Adipocyte (in vitro differentiated cells): ENCODE measurements around the gene MVD.

Source experiments
- DNase-seq: peaks from one replicate; pipeline ENCODE4 v3.0.0-alpha.2; 2015; ENCODE audit warnings: low read depth
- H3K27me3 ChIP-seq: replicated peaks from 2 replicates; pipeline ENCODE4 v1.7.0; 2013; ENCODE audit warnings: mild to moderate bottlenecking, low read length, moderate library complexity; ENCODE audit not compliant: control insufficient read depth, insufficient read depth
- H3K36me3 ChIP-seq: 2 replicates; pipeline ENCODE4 v1.7.0; 2013; ENCODE audit warnings: low read length, mild to moderate bottlenecking, moderate library complexity; ENCODE audit not compliant: control insufficient read depth, insufficient read depth, severe bottlenecking
- H3K4me1 ChIP-seq: 2 replicates; pipeline ENCODE4 v1.7.0; 2013; ENCODE audit warnings: mild to moderate bottlenecking, low read length, moderate library complexity; ENCODE audit not compliant: control insufficient read depth, insufficient read depth
- H3K4me3 ChIP-seq: 2 replicates; pipeline ENCODE4 v1.7.0; 2013; ENCODE audit warnings: mild to moderate bottlenecking, low read length, moderate library complexity
- H3K9ac ChIP-seq: 2 replicates; pipeline ENCODE4 v1.7.0; 2013; ENCODE audit warnings: mild to moderate bottlenecking, low read length, moderate library complexity
- H3K9me3 ChIP-seq: 2 replicates; pipeline ENCODE4 v1.7.0; 2013; ENCODE audit warnings: mild to moderate bottlenecking, low read length, moderate library complexity; ENCODE audit not compliant: control insufficient read depth

Gene MVD

DNA sequence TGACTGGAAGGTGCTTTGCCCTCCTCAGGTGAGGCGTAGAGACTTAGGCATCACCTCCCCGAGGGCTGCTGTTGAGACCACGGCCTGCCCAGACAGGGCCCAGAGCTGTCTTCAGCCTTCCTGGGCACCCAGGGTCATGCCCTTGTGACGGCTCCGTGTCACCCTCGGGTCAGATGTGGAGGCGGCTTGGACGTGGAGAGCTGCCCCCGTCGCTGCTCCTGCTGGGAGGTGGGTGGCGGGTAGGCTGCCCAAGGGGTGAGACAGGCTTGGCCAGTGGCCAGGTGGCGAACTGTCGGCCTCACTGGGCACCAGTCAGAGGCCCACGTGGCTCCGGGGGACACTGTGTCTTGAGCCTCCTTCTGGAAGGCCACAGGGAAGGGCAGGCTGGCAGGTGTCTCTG lies 32.3 kb upstream of the MVD start:
- no peak overlapping the region for H3K4me3 ChIP-seq
- no peak for DNase-seq
- H3K9me3 ChIP-seq = no peaks in the 10 kb centered on the region
- peaks cover 26% of the 10 kb centered on the region for H3K36me3 ChIP-seq
- no peak overlapping the region for H3K9ac ChIP-seq
- peaks cover 9% of the 10 kb centered on the region for H3K27me3 ChIP-seq
- no peaks in the 10 kb centered on the region for H3K4me1 ChIP-seq

DNA sequence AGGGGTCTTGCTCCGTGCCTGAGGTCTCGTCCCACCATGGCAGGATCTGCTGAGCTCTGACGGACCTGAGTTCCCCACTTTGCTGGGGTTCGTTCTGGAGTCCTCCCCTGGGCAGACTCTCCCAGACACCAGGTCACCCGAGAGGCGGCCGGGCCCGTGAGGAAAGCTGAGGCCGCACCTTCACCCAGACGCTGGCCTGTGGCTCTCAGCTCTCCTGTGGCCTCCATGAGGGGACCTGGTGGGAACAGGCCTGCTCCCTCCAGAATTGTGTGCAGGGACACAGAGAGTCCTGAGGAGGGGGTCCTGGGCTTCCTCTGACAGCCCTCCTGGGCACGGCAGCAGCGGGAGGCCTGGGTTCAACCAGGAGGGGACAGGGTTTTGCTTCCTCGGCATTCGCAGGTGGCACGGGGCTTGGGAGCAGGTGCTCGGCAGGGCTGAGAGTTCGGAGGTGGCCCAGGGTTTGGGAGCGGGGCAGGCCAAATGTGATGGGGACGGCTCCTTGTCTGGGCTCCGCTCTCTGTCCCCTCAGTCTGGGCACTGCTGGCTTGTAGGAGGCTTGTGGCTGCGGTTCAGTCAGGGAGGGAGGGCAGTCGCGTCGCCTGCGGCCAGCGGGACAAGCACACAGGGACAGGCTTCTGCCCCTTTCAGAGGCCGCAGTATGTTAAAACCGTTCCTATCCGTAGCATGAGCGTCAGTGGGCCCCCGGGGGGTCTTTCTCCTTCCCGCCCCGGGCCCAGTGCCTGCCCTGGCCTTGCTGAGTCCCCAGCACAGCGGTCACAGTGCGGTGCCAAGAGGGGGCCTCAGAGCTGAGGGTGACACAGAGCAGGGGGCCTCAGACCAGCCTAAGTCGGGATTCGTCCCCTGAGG lies 31.6 kb upstream of the MVD start:
- no peaks in the 10 kb centered on the region for H3K9me3 ChIP-seq
- H3K4me1 ChIP-seq = no peaks in the 10 kb centered on the region
- H3K4me3 ChIP-seq = no peak overlapping the region
- no peak for DNase-seq
- H3K27me3 ChIP-seq = peaks cover 11% of the 10 kb centered on the region
- no peak overlapping the region for H3K9ac ChIP-seq
- H3K36me3 ChIP-seq = peaks cover 19% of the 10 kb centered on the region

DNA sequence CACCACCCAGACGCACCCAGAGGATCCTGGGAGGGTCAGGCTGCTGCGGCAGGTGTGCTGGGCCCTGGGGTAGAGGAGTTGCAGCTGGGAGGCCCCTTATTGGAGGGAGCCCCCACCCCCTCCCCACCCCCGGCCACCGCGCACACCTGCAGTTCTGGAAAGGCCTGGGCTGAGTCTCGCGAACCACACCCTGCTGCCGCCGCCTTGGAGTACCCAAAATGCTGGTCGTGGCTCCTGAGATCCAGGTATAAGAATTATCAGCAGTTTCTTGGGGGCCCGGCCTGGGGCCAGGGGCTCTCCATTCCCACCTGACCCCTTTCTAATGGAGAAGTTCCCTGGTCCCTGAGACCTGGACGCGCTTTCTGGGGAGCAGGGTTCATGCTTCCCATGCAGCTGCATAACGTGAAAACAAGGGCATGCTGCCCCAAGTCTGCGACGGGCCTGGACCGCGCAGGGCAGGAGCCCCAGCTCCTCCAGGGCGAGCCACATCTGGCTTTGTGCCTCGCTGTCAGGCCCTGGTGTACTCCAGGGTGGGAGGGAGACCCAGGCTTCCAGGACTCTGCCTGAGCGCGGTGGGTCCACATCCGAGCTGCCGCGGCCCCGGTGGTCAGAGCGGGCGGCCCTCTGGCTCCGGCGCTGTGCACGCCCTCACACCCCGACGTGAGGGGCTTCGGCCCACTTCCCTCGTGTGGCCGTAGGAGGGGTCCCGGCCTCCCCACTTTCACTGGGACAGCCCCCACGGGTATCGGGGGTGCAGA lies 30.7 kb upstream of the MVD start:
- H3K9ac ChIP-seq = no peak overlapping the region
- DNase-seq = no peak
- H3K4me3 ChIP-seq = no peak overlapping the region
- no peaks in the 10 kb centered on the region for H3K4me1 ChIP-seq
- peaks cover 10% of the 10 kb centered on the region for H3K36me3 ChIP-seq
- H3K27me3 ChIP-seq = peaks cover 11% of the 10 kb centered on the region
- H3K9me3 ChIP-seq = no peaks in the 10 kb centered on the region

DNA sequence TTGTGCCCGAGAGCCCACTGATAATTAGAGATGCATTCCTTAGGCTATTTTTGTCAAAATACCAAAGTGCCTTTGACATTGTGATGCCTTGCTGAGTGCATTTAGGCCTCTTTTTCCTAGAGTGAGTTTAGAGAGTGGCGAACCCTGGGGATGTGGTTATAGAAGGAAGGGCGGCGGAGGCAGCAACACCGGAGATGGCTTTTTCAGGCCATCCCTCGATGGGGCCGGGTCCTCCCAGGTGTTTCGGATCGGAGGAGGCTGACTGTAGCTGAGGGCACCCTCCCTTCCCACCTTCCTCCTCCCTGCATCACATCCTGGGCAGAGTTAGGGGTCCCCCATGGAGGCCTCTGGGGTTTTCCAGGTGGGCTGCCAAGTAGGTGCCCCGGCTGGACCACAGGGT lies 30.0 kb upstream of the MVD start:
- Histone ChIP-seq H3K4me3 (no peak overlapping the region), H3K9me3 (no peaks in the 10 kb centered on the region), H3K36me3 (peaks cover 4% of the 10 kb centered on the region), H3K27me3 (peaks cover 11% of the 10 kb centered on the region), H3K9ac (no peak overlapping the region), H3K4me1 (no peaks in the 10 kb centered on the region)
- DNase-seq = no peak

- H3K4me1 ChIP-seq = peaks cover 1% of the 10 kb centered on the region
- H3K9ac ChIP-seq = no peak overlapping the region
- H3K4me3 ChIP-seq = no peak overlapping the region
- H3K9me3 ChIP-seq = no peaks in the 10 kb centered on the region
- H3K27me3 ChIP-seq = peaks cover 11% of the 10 kb centered on the region
- no peaks in the 10 kb centered on the region for H3K36me3 ChIP-seq
- DNase-seq = no peak
These were observed 29.2 kb upstream of the MVD start for GRCh38 chr16:88691924-88692560.

DNA sequence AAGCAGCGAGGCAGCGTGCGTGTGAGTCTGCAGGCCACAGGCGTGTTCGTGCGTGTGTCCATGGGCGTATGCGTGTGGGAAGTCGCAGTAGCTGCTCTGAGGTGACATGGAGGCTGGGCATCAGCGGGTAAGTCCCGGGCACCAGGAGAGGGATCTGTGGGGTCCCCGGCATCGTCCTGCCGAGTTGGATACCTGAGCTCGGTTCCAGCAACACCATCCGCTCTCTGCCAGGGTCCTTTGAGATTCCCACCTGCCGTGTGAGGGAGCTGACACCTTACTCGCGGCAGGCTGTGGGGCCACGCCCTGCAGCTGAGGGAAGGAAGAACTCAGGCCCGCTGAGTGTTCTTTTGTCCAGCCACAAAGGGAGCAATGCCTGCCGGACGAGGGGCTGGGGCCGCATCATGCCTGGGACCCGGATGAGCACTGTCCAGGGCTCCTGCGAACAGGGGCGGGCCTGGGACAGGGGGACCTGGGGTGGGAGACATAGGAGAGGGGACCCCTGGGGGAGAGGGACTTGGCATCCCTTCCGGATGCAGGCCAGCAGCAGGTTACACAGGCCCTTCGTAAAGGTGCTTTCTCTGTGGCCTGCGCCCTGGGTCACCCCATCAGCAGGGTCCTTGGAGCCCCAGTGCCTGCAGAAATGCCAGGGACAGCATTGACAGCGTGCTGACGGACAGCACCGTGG lies 28.4 kb upstream of the MVD start:
- H3K36me3 ChIP-seq = no peaks in the 10 kb centered on the region
- H3K9me3 ChIP-seq = no peaks in the 10 kb centered on the region
- DNase-seq = no peak
- H3K27me3 ChIP-seq = peaks cover 11% of the 10 kb centered on the region
- H3K4me3 ChIP-seq = no peak overlapping the region
- peaks cover 7% of the 10 kb centered on the region for H3K4me1 ChIP-seq
- H3K9ac ChIP-seq = no peak overlapping the region

- no peak for DNase-seq
- Histone ChIP-seq H3K27me3 (peaks cover 11% of the 10 kb centered on the region), H3K9ac (no peak overlapping the region), H3K4me1 (peaks cover 8% of the 10 kb centered on the region), H3K36me3 (no peaks in the 10 kb centered on the region), H3K9me3 (no peaks in the 10 kb centered on the region), H3K4me3 (no peak overlapping the region)
These were observed 27.6 kb upstream of the MVD start for GRCh38 chr16:88690341-88691128.

DNA sequence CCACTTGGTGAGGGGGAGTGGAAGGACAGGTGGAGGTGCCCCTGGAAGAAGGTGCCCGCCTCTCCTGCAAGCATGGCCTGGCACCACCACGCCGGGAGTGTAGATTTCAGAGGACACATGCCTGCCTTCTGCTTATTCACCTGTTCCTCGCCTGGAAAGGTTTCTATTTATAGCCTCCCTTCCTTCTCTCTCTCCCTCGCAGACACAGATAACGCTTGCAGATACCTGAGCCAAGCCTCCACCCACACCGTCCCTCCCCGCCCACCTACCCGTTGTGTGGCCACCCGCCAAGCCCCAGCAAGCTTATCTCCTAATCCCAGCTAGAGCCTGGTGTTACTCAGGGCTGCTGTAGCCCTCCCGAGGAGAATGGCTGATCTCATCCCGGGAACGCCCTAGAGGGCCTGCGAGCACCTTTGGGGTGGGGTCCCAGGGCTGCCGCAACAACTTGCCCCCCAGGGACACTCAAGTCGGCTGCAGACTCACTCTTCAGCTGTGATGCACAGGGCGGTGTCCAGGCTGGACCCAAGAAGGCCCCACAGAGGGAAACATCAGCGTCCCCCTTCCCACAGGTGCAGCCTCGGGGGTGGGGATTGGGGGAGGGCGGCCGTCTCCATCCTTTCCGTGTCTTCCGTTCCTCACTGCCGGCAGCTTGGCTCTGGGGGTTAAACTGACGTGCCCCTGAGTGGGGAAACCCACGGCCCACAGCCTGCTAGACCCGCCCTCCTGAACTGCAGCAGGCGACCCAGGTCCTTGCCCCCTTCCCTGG lies 25.3 kb upstream of the MVD start:
- Histone ChIP-seq H3K36me3 (no peaks in the 10 kb centered on the region), H3K9ac (no peak overlapping the region), H3K4me1 (peaks cover 19% of the 10 kb centered on the region), H3K9me3 (no peaks in the 10 kb centered on the region), H3K27me3 (peaks cover 19% of the 10 kb centered on the region), H3K4me3 (no peak overlapping the region)
- no peak for DNase-seq

DNA sequence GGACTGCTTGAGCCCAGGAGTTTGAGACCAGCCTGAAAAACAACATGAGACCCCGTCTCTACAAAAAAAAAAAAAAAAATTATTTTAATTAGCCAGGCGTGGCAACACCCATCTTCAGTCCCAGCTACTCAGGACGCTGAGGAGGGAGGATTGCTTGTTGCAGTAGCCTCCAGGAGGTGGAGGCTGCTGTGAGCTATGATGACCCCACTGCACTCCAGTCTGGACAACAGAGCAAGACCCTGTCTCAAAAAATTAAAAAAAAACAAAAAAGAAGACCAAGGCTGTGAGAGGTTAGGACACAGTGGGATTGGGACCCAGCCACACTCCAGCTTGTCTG lies 24.8 kb upstream of the MVD start:
- DNase-seq = no peak
- Histone ChIP-seq H3K36me3 (no peaks in the 10 kb centered on the region), H3K4me3 (no peak overlapping the region), H3K4me1 (peaks cover 19% of the 10 kb centered on the region), H3K9me3 (no peaks in the 10 kb centered on the region), H3K27me3 (peaks cover 19% of the 10 kb centered on the region), H3K9ac (no peak overlapping the region)

GRCh38 chr16:88687254-88687576 lies 24.3 kb upstream of the MVD start:
- H3K4me3 ChIP-seq = no peak overlapping the region
- no peak for DNase-seq
- no peak overlapping the region for H3K9ac ChIP-seq
- H3K4me1 ChIP-seq = peaks cover 19% of the 10 kb centered on the region
- H3K9me3 ChIP-seq = no peaks in the 10 kb centered on the region
- H3K36me3 ChIP-seq = no peaks in the 10 kb centered on the region
- H3K27me3 ChIP-seq = peaks cover 19% of the 10 kb centered on the region
